ENCODE measurements around the gene GPC5.

DNA sequence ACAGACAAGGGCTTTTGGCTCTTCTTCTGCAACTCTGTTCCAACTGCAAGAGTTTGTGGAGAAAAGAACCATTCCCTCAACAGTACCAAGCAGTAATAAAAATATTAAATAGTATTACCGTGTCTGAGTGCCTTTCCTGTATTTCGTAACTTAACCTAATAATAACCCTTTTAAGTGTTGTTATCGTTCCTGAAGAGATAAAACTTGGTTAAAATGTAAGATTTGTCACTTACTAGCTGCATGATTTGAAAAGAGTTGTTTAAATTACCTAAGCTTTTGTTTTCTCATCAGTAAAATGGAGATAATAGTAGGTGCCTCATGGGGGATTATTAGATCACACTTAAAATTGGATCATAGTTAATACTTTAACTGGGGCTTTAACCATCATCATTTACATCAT, 447.2 kb downstream of the GPC5 start:
- TF ChIP-seq CTCF (conservative IDR thresholded peaks at IDR 0.05; ENCODE audit: low read length), result no peak
- TF ChIP-seq EZH2phosphoT487 (IDR thresholded peaks at IDR 0.05; ENCODE audit: borderline replicate concordance, low read depth, low read length), result no peak

All from OCI-LY7 (cell line).